ENCODE measurements around the gene RABGAP1L. TPM values are rescaled to one million over a fixed set of nuclear protein-coding genes. Genes with fewer than 3 reads are reported as not detected.

RABGAP1L gene
- total and polyA plus RNA-seq, 2 donors (not counting 3 experiments of a cell fraction or from before 2014, with no cell fraction given) = 6.4 to 22.2 TPM

GRCh38 chr1:174469052-174469451, 309.7 kb downstream of the RABGAP1L start:
- POLR2A ChIA-PET = interaction anchor here (0.6 kb wide), 1 partner anchor 12 kb away, joined by 6 read pairs; no protein-coding TSS in a partner anchor
- intact Hi-C loops (cut with micrococcal nuclease) = no loop called here
- no peak overlapping the region for H3K4me2 ChIP-seq (ENCODE audit: insufficient read depth, low read length)

GRCh38 chr1:174469687-174470086, 310.4 kb downstream of the RABGAP1L start:
- ChIA-PET CTCF (no interaction called here), POLR2A (interaction anchor here (0.6 kb wide), 1 partner anchor 13 kb away, joined by 6 read pairs; no protein-coding TSS in a partner anchor)
- DNase-seq (ENCODE audit: low read depth, low spot score) = no peak
- no peak overlapping the region for H3K4me2 ChIP-seq (ENCODE audit: insufficient read depth, low read length)
- no peaks in the 10 kb centered on the region for H3K4me1 ChIP-seq (ENCODE audit: control insufficient read depth, extremely low read depth, insufficient read depth, low read length)
- H3K79me2 ChIP-seq (ENCODE audit: control insufficient read depth, insufficient read depth, low read length) = no peaks in the 10 kb centered on the region
- H3K27ac ChIP-seq (ENCODE audit: insufficient read depth, low read depth, low read length) = no peak overlapping the region
- H3K9me1 ChIP-seq (replicated peaks; ENCODE audit: control insufficient read depth, extremely low read depth, insufficient read depth, low read length) = no peaks in the 10 kb centered on the region
- H3K36me3 ChIP-seq (ENCODE audit: control insufficient read depth in 2 of 2, extremely low read depth in 1 of 2, insufficient read depth in 2 of 2, low read length in 2 of 2) = no peaks in the 10 kb centered on the region
- no peak for TF ChIP-seq EZH2 (IDR thresholded peaks at IDR 0.05; ENCODE audit: borderline replicate concordance, low read depth, low read length, severe bottlenecking)
- TF ChIP-seq JUN (IDR thresholded peaks at IDR 0.05; ENCODE audit: borderline replicate concordance, insufficient read depth, insufficient read length, low read depth) = no peak
- no peak for TF ChIP-seq POLR2A (IDR thresholded peaks at IDR 0.05; ENCODE audit: low read depth, low read length)
- no peak for TF ChIP-seq MAX (IDR thresholded peaks at IDR 0.05; ENCODE audit: insufficient read depth, insufficient read length)
- TF ChIP-seq FOS (IDR thresholded peaks at IDR 0.05; ENCODE audit: borderline replicate concordance, insufficient read depth, low read length) = no peak
- TF ChIP-seq CTCF (IDR thresholded peaks at IDR 0.05; ENCODE audit: extremely low read depth in 1 of 2, insufficient read depth in 1 of 2, low read depth in 1 of 2, low read length in 2 of 2) = no peak
- no peak for TF ChIP-seq GATA2 (IDR thresholded peaks at IDR 0.05; ENCODE audit: insufficient read depth, insufficient read length, low read depth, low read length)
- no peak for TF ChIP-seq POLR2AphosphoS5 (IDR thresholded peaks at IDR 0.05; ENCODE audit: insufficient read depth, low read depth, low read length)
- no peak for TF ChIP-seq MYC (IDR thresholded peaks at IDR 0.05; ENCODE audit: low read depth, low read length)
- intact Hi-C loops (cut with micrococcal nuclease) = no loop called here
- no peak overlapping the region for H3K9ac ChIP-seq (replicated peaks; ENCODE audit: extremely low read depth, insufficient read depth, low read length)
- no peaks in the 10 kb centered on the region for H4K20me1 ChIP-seq (replicated peaks; ENCODE audit: control insufficient read depth, extremely low read depth, insufficient read depth, low read length)
- H2AFZ ChIP-seq (ENCODE audit: low read depth, low read length) = no peak overlapping the region
- BruUV-seq (replicated peaks) = no TSS peak
- no peaks in the 10 kb centered on the region for H3K27me3 ChIP-seq (ENCODE audit: control insufficient read depth in 2 of 2, insufficient read depth in 2 of 2, low read length in 2 of 2)
- no peak overlapping the region for H3K4me3 ChIP-seq (replicated peaks in 1 of 3; ENCODE audit: insufficient read depth in 1 of 3, low read depth in 1 of 3, low read length in 3 of 3)
- no peaks in the 10 kb centered on the region for H3K9me3 ChIP-seq (replicated peaks; ENCODE audit: control insufficient read depth, insufficient read depth, low read length)
- dilution Hi-C loops (cut with MboI; ENCODE audit: extremely low pct_ligation_motif_present, low sequenced_read_pairs) = no loop called here
- no peak for FAIRE-seq

More at GRCh38 chr1:174469052-174469451, 309.7 kb downstream of the RABGAP1L start:
- no peaks in the 10 kb centered on the region for H4K20me1 ChIP-seq (replicated peaks; ENCODE audit: control insufficient read depth, extremely low read depth, insufficient read depth, low read length)
- no peaks in the 10 kb centered on the region for H3K9me1 ChIP-seq (replicated peaks; ENCODE audit: control insufficient read depth, extremely low read depth, insufficient read depth, low read length)
- no peaks in the 10 kb centered on the region for H3K36me3 ChIP-seq (ENCODE audit: control insufficient read depth in 2 of 2, extremely low read depth in 1 of 2, insufficient read depth in 2 of 2, low read length in 2 of 2)
- H3K4me1 ChIP-seq (ENCODE audit: control insufficient read depth, extremely low read depth, insufficient read depth, low read length) = no peaks in the 10 kb centered on the region
- BruUV-seq (replicated peaks) = no TSS peak
- no peak overlapping the region for H3K27ac ChIP-seq (ENCODE audit: insufficient read depth, low read depth, low read length)
- FAIRE-seq = no peak
- dilution Hi-C loops (cut with MboI; ENCODE audit: extremely low pct_ligation_motif_present, low sequenced_read_pairs) = no loop called here
- H3K9ac ChIP-seq (replicated peaks; ENCODE audit: extremely low read depth, insufficient read depth, low read length) = no peak overlapping the region
- TF ChIP-seq MYC (IDR thresholded peaks at IDR 0.05; ENCODE audit: low read depth, low read length) = no peak
- no peaks in the 10 kb centered on the region for H3K27me3 ChIP-seq (ENCODE audit: control insufficient read depth in 2 of 2, insufficient read depth in 2 of 2, low read length in 2 of 2)
- no peak for DNase-seq (ENCODE audit: low read depth, low spot score)
- no peak overlapping the region for H3K4me3 ChIP-seq (replicated peaks in 1 of 3; ENCODE audit: insufficient read depth in 1 of 3, low read depth in 1 of 3, low read length in 3 of 3)
- H2AFZ ChIP-seq (ENCODE audit: low read depth, low read length) = no peak overlapping the region
- CTCF ChIA-PET = no interaction called here
- H3K9me3 ChIP-seq (replicated peaks; ENCODE audit: control insufficient read depth, insufficient read depth, low read length) = no peaks in the 10 kb centered on the region
- no peaks in the 10 kb centered on the region for H3K79me2 ChIP-seq (ENCODE audit: control insufficient read depth, insufficient read depth, low read length)

All from endothelial cell of umbilical vein (primary cell).